Stomach smooth muscle (tissue), 2 donors: Measurements from ENCODE around the gene YPEL1.
A peak's percentile ranks its signal among the peaks of the same experiment; 100 is the strongest.
"Not testable (repeated sequence)": the region's sequence is repeated elsewhere in the genome, so short reads cannot be mapped to it uniquely, and the experiment has no call there.

ENCODE experiments used
- H3K27ac ChIP-seq: one replicate; pipeline ENCODE4 v1.7.0; 2013; ENCODE audit warnings: mild to moderate bottlenecking, low read length, inconsistent platforms
- H3K27me3 ChIP-seq, 2 donors: one replicate each; pipeline ENCODE4 v1.7.0; 2013; ENCODE audit warnings: low read length in 2 of 2; ENCODE audit not compliant: insufficient read depth in 2 of 2, control insufficient read depth in 1 of 2
- H3K36me3 ChIP-seq, 2 donors: one replicate each; pipeline ENCODE4 v1.7.0; 2013; ENCODE audit warnings: low read length in 2 of 2; ENCODE audit not compliant: control insufficient read depth in 2 of 2, insufficient read depth in 2 of 2
- H3K4me1 ChIP-seq: one replicate; pipeline ENCODE4 v1.7.0; 2013; ENCODE audit warnings: low read length; ENCODE audit not compliant: control insufficient read depth, insufficient read depth
- H3K4me3 ChIP-seq, 2 donors: one replicate each; pipeline ENCODE4 v1.7.0; 2013; ENCODE audit warnings: low read length in 2 of 2
- H3K9ac ChIP-seq, 2 donors: one replicate each; pipeline ENCODE4 v1.7.0; 2013; ENCODE audit warnings: low read length in 2 of 2, mild to moderate bottlenecking in 1 of 2
- H3K9me3 ChIP-seq, 2 donors: one replicate each; pipeline ENCODE4 v1.7.0; 2013; ENCODE audit warnings: low read length in 2 of 2; ENCODE audit not compliant: control insufficient read depth in 2 of 2
- donor health status: healthy.
- donor health status: Pancreatic carcinoma.

Gene YPEL1

DNA sequence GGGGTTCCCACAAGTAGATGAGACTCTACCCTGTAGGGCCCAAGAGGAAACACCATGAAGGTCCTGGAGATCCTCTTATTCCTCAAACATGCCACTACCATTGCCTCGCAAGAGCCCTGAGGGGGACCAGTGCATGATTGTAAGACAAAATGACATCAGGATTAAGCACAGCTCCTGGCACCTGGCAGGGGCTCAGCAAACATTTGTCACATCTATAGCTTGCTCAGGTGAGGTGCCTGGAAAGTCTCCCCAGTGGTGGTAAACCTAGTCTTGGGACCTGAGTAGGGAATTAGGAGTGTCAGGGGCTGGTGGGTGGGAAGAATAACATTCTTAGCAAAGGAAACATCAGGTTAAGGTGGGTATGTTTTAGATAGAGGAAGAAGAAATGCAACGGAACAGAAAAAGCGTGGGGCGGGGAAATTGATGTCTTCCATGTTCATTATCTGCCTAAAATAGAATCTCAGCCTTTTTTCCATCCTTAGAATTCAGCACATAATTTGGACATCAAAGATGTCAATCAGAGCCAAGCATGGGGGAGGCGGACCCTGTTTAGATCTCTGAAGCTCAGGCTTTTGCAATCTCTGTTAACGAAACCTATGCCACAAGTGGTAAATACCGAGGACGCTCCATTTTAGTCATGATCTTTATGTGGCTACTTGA is 924 bp downstream of the YPEL1 start:
- Histone ChIP-seq H3K36me3 (no peaks in the 10 kb centered on the region), H3K4me1 (peaks cover 11% of the 10 kb centered on the region), H3K4me3 (peak overlapping the region; percentile 79 to 80), H3K27ac (no peak overlapping the region), H3K9me3 (no peaks in the 10 kb centered on the region), H3K9ac (peak overlapping the region; percentile 66 to 74), H3K27me3 (no peaks in the 10 kb centered on the region)

DNA sequence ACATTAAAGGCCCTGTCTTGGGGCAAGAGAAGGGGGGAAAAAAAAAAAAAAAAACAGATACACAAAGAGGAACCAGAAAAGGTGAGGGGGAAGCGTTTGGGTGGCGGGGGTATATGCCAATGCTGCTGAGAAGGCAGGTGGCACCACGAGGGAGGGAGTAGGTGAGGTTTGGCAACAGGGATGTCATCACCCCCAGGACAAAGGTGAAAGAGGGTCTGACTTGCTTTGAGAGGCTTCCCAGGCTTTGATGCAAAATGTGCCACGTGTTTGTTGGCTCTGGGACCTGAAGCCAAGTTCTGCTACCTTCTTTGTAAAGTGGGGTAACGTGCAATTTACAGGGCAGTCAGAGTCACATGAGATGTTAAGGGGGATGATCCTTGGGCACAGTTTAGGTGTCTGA is 4.1 kb downstream of the YPEL1 start:
- H3K27me3 ChIP-seq: no peaks in the 10 kb centered on the region
- H3K4me1 ChIP-seq: peaks cover 13% of the 10 kb centered on the region
- no peaks in the 10 kb centered on the region for H3K9me3 ChIP-seq
- H3K27ac ChIP-seq: no peak overlapping the region
- no peak overlapping the region for H3K9ac ChIP-seq
- H3K36me3 ChIP-seq: no peaks in the 10 kb centered on the region
- H3K4me3 ChIP-seq: no peak overlapping the region

DNA sequence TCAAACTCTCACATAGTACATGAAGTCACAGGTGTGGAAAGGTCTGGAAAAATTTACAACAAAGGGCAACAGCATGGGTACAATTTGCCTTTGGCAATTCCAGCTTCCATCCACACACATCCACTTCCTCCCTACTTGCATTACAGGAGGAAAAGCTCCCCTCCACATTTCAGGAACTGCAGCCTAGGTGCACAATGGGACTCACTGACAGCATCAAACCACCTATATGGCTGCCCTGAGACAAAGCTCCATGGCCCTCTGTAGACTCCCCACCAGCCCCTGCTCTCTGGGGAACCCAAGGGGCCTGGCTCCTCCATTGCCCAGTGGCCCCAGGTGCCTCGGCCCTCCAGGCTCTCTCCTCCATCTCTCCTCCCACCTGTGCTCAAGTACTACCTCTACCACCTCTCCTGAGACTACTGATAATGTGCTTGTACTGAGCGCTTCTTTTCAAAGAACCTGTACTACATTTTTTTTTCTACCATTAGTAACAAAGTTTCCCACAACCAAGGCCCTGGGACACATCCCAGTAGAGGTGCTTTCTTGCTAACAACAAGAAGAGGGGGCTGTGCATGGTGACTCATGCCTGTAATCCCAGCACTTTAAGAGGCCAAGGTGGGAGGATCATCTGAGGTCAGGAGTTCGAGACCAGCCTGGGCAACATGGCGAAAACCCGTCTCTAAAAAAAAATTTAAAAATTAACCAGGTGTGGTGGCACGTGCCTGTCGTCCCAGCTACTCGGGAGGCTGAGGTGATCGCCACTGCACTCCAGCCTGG is 4.9 kb downstream of the YPEL1 start:
- Histone ChIP-seq H3K4me3 (no peak overlapping the region), H3K27me3 (no peaks in the 10 kb centered on the region), H3K4me1 (peaks cover 13% of the 10 kb centered on the region), H3K9ac (no peak overlapping the region), H3K9me3 (no peaks in the 10 kb centered on the region), H3K36me3 (no peaks in the 10 kb centered on the region), H3K27ac (no peak overlapping the region)

DNA sequence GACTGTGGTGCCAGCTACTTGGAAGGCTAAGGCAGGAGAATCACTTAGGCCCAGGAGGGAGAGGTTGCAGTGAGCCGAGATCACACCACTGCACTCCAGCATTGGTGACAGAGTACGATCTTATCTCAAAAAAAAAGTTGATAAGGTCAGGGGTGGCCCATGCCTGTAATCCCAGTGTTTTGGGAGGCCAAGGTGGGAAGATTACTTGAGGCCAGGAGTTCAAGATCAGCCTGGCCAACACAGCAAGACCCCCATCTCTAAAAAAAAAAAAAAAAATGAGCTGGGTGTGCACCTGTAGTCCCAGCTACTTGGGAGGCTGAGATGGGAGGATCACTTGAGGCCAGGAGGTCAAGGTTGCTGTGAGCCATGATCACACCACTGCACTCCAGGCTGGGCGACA is 6.4 kb downstream of the YPEL1 start:
- H3K9me3 ChIP-seq, H3K9ac ChIP-seq, H3K36me3 ChIP-seq, H3K27ac ChIP-seq, H3K4me1 ChIP-seq, H3K27me3 ChIP-seq, H3K4me3 ChIP-seq: not testable (repeated sequence)

DNA sequence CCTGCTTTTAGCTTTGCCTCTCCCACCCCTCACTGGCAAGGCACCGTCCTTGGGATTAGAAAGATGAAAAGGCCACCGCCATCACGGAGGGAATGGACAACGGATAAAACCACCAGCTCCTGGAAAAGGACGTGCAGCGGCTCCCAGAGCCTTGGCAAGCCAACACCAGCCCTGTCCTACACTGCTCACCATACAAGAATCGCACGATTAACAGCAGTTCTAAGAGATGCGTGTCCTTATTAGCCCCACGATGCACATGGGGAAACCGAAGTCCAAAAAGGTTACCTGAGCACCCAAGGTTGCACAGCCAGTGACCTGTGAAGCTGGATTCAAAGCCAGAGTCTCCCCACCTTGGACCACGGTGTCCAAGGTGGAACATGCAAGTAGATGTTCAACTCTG is 7.3 kb downstream of the YPEL1 start:
- H3K27me3 ChIP-seq: no peaks in the 10 kb centered on the region
- H3K27ac ChIP-seq: no peak overlapping the region
- no peaks in the 10 kb centered on the region for H3K9me3 ChIP-seq
- no peak overlapping the region for H3K4me3 ChIP-seq
- H3K4me1 ChIP-seq: peaks cover 2% of the 10 kb centered on the region
- H3K9ac ChIP-seq: no peak overlapping the region
- no peaks in the 10 kb centered on the region for H3K36me3 ChIP-seq

DNA sequence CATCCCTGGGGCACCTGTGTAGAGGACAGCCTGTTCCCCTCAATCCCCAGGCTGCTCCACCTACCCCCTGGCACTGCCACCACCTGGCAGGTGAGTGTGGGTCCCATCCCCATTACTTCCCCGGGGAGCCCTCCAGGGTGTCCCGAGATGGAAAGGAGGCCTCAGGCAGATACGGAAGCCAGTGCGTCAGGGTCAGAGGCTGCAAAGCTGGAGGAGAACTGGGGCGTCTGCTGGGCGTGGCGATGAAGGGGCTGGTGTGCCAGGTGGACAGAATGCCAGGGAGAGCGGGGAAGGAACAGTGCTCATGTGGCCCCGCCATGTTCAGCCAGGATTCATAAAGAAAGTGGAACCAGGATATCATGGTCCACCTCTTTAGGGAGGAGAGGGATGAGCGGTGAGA is 7.8 kb downstream of the YPEL1 start:
- H3K9ac ChIP-seq: no peak overlapping the region
- H3K27ac ChIP-seq: no peak overlapping the region
- peaks cover 2% of the 10 kb centered on the region for H3K4me1 ChIP-seq
- H3K9me3 ChIP-seq: no peaks in the 10 kb centered on the region
- H3K36me3 ChIP-seq: no peaks in the 10 kb centered on the region
- H3K4me3 ChIP-seq: no peak overlapping the region
- H3K27me3 ChIP-seq: no peaks in the 10 kb centered on the region

DNA sequence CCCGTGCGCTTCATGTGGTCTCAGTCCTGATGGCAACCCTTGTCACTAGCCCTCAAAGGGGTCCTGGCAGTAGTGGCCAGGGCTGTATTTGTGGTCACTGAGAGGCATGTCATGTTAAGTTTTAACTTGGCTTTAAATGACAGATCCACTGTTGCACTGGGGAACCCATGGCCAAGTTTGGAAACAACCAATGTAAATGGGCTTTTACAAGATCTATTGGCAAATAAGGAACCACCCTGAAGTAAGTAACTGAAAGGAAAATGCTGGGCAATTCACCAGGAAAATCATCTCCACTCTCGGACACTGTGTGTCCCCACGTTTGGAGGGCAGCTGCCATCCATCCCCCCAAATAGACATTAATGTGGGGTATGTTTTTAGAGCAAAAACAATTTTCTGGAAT is 8.4 kb downstream of the YPEL1 start:
- H3K36me3 ChIP-seq: no peaks in the 10 kb centered on the region
- H3K4me3 ChIP-seq: no peak overlapping the region
- H3K27me3 ChIP-seq: no peaks in the 10 kb centered on the region
- no peaks in the 10 kb centered on the region for H3K9me3 ChIP-seq
- H3K4me1 ChIP-seq: peaks cover 2% of the 10 kb centered on the region
- H3K27ac ChIP-seq: no peak overlapping the region
- H3K9ac ChIP-seq: no peak overlapping the region

DNA sequence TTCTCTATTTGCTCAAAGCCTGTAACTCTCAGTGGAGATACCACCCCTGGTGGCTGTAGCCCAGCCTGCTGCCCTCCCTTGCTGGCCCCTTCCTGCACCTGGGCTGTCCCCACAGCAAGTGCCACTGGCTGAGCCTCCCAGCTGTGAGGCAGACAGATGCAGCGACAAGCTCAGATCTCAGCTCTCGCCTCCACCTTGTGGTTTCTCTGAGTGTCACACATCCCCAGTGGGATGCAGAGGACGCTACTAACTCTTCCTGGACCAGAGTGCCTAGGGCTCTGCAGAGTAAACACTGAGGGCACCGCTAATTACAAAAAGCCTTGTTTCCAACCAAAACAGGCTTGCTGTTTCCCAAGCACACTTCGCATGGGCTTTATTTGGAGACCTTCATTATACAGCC is 8.9 kb downstream of the YPEL1 start:
- no peak overlapping the region for H3K4me3 ChIP-seq
- no peaks in the 10 kb centered on the region for H3K36me3 ChIP-seq
- peaks cover 2% of the 10 kb centered on the region for H3K4me1 ChIP-seq
- no peaks in the 10 kb centered on the region for H3K27me3 ChIP-seq
- H3K9ac ChIP-seq: no peak overlapping the region
- H3K9me3 ChIP-seq: no peaks in the 10 kb centered on the region
- no peak overlapping the region for H3K27ac ChIP-seq

DNA sequence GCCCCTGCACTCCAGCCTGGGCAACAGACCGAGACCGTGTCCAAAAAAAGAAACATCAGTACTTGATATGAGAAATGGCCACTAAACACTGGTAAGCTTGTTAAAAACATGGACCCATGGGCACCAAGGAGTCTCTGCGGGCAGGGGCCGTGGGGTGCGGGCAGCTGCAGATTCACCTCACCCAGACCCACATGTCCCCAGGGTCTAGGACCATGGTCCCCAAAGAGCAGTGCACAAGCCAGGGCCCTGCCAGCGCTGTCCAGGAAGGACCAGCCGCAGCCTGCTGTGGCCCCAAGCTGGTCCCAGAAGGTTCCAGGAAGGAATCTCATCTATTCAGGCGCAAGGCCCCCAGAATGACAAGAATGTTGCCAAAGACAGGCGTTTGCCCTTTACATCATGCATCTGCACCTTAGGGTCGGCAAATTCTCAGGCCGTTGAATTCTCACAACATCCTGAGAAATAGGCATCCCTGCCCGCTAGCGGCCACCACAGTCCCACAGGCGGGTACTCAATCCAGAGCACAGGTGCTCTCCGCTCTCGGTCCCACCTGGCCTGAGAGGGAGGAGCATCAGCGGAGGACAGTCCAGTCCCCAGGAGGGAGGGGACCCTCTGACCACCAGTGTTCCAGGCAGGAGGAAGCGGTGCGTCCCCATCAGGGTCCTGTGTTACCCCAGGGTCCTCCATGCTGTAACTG is 9.5 kb downstream of the YPEL1 start:
- H3K4me1 ChIP-seq: peaks cover 2% of the 10 kb centered on the region
- no peaks in the 10 kb centered on the region for H3K9me3 ChIP-seq
- no peaks in the 10 kb centered on the region for H3K27me3 ChIP-seq
- no peak overlapping the region for H3K27ac ChIP-seq
- H3K4me3 ChIP-seq: no peak overlapping the region
- no peak overlapping the region for H3K9ac ChIP-seq
- H3K36me3 ChIP-seq: no peaks in the 10 kb centered on the region

DNA sequence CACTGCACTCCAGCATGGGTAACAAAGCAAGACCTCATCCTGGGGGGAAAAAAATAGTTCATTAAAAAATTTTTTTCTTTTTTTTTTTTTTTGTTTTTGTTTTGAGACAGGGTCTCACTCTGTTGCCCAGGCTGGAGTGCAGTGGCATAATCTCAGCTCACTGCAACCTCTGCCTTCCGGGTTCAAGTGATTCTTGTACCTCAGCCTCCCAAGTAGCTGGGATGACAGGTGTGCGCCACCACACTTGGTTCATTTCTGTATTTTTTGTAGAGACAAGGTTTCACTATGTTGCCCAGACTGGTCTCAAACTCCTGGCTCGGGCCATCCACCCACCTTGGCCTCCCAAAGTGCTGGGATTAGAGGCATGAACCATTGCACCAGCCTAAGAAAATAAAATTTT is 11.1 kb downstream of the YPEL1 start:
- not testable (repeated sequence) for H3K36me3 ChIP-seq, H3K9ac ChIP-seq, H3K27ac ChIP-seq, H3K9me3 ChIP-seq, H3K4me3 ChIP-seq, H3K4me1 ChIP-seq, H3K27me3 ChIP-seq
